Nephron progenitor cell (in vitro differentiated cells): ENCODE results near the gene MECP2.

Experiments used
- DNase-seq: peaks from one replicate; pipeline ENCODE4 v3.0.0; 2021
- H3K27ac Mint-ChIP-seq: 2 replicates; pipeline ENCODE4 v1.8.0; 2021; ENCODE audit warnings: mild to moderate bottlenecking, moderate library complexity, mixed read lengths
- H3K27me3 Mint-ChIP-seq: 2 replicates; pipeline ENCODE4 v1.8.0; 2021; ENCODE audit warnings: mild to moderate bottlenecking, low read depth, mixed read lengths; ENCODE audit not compliant: poor library complexity
- H3K36me3 Mint-ChIP-seq: 2 replicates; pipeline ENCODE4 v1.8.0; 2021; ENCODE audit warnings: low read depth, mixed read lengths
- H3K4me1 Mint-ChIP-seq: 2 replicates; pipeline ENCODE4 v1.8.0; 2021; ENCODE audit warnings: mixed read lengths
- H3K4me3 Mint-ChIP-seq: 2 replicates; pipeline ENCODE4 v1.8.0; 2021; ENCODE audit warnings: mild to moderate bottlenecking, moderate library complexity, mixed read lengths
- H3K9me3 Mint-ChIP-seq: 2 replicates; pipeline ENCODE4 v1.8.0; 2021; ENCODE audit warnings: mild to moderate bottlenecking, moderate library complexity, mixed read lengths
- CTCF ChIP-seq: fragments of 200-600 bp; sonication (generic); IDR thresholded peaks from 2 replicates; pipeline ENCODE4 v1.5.0; 2021; ENCODE audit warnings: antibody characterized with exemption

The MECP2 gene

GRCh38 chrX:154036513-154036912, 61.0 kb downstream of the MECP2 start:
- Mint-ChIP-seq H3K4me1 (peaks cover 52% of the 10 kb centered on the region), H3K9me3 (peaks cover 67% of the 10 kb centered on the region), H3K27ac (peak overlapping the region; percentile 97), H3K36me3 (peaks cover 28% of the 10 kb centered on the region), H3K27me3 (no peaks in the 10 kb centered on the region), H3K4me3 (no peak overlapping the region)
- no peak for DNase-seq
- no peak for TF ChIP-seq CTCF

GRCh38 chrX:154033848-154034247, 63.7 kb downstream of the MECP2 start:
- Mint-ChIP-seq H3K27me3 (no peaks in the 10 kb centered on the region), H3K9me3 (peaks cover 58% of the 10 kb centered on the region)
- DNase-seq: no peak

GRCh38 chrX:154032653-154033052, 64.9 kb downstream of the MECP2 start:
- Mint-ChIP-seq H3K27ac (no peak overlapping the region), H3K9me3 (peaks cover 65% of the 10 kb centered on the region), H3K4me1 (peaks cover 34% of the 10 kb centered on the region), H3K4me3 (no peak overlapping the region), H3K27me3 (no peaks in the 10 kb centered on the region), H3K36me3 (peaks cover 27% of the 10 kb centered on the region)
- TF ChIP-seq CTCF: no peak
- no peak for DNase-seq

More at GRCh38 chrX:154033848-154034247, 63.7 kb downstream of the MECP2 start:
- H3K4me1 Mint-ChIP-seq: peaks cover 38% of the 10 kb centered on the region
- H3K27ac Mint-ChIP-seq: no peak overlapping the region
- no peak overlapping the region for H3K4me3 Mint-ChIP-seq
- TF ChIP-seq CTCF: no peak
- peaks cover 22% of the 10 kb centered on the region for H3K36me3 Mint-ChIP-seq

- Mint-ChIP-seq H3K27ac (no peak overlapping the region), H3K4me1 (peaks cover 34% of the 10 kb centered on the region), H3K4me3 (no peak overlapping the region), H3K27me3 (no peaks in the 10 kb centered on the region), H3K36me3 (peaks cover 27% of the 10 kb centered on the region), H3K9me3 (peaks cover 64% of the 10 kb centered on the region)
- DNase-seq: no peak
- no peak for TF ChIP-seq CTCF
Measured at GRCh38 chrX:154032160-154032559, 65.4 kb downstream of the MECP2 start.

GRCh38 chrX:154030715-154031305, 66.7 kb downstream of the MECP2 start:
- H3K4me3 Mint-ChIP-seq: no peak overlapping the region
- H3K4me1 Mint-ChIP-seq: peaks cover 36% of the 10 kb centered on the region
- DNase-seq: no peak
- H3K27me3 Mint-ChIP-seq: no peaks in the 10 kb centered on the region
- no peak for TF ChIP-seq CTCF
- H3K27ac Mint-ChIP-seq: no peak overlapping the region
- H3K9me3 Mint-ChIP-seq: peaks cover 64% of the 10 kb centered on the region
- peaks cover 27% of the 10 kb centered on the region for H3K36me3 Mint-ChIP-seq

GRCh38 chrX:154030266-154030665, 67.3 kb downstream of the MECP2 start:
- no peak for DNase-seq
- Mint-ChIP-seq H3K9me3 (peaks cover 69% of the 10 kb centered on the region), H3K27me3 (no peaks in the 10 kb centered on the region), H3K36me3 (peaks cover 27% of the 10 kb centered on the region), H3K27ac (no peak overlapping the region), H3K4me1 (peaks cover 41% of the 10 kb centered on the region), H3K4me3 (no peak overlapping the region)
- TF ChIP-seq CTCF: no peak
